T-cell (primary cell): ENCODE data around the gene KIFC1. TPM values are rescaled to one million over a fixed set of nuclear protein-coding genes. Genes with fewer than 3 reads are reported as not detected.

Source experiments
- ATAC-seq, 4 experiments: fragments of 200-7000 bp in 3 of 4; fragments of 150-1000 bp in 1 of 4; cut with Tn5 transposase; replicated peaks in 1 of 4; 1 replicate in 3 of 4; 2 replicates in 1 of 4; pipeline ENCODE4 v1.10.0; 2021; ENCODE audit warnings: moderate library complexity in 3 of 4, mild to moderate bottlenecking in 2 of 4, moderate number of reproducible peaks in 1 of 4
- CTCF ChIA-PET, 2 donors: fragments of 300-600 bp; sonication (Branson Sonifier 250); formaldehyde crosslinking; loops; one replicate each; lab custom pipeline; 2022; ENCODE audit warnings: antibody characterized with exemption in 2 of 2; lab: Charles Lee
- POLR2A ChIA-PET, 2 donors: fragments of 300-600 bp; sonication (Branson Sonifier 250); formaldehyde crosslinking; loops; one replicate each; lab custom pipeline; 2022; ENCODE audit warnings: antibody characterized with exemption in 2 of 2; lab: Charles Lee
- DNase-seq, 35 experiments: peaks; one replicate each; pipeline versions ENCODE4 v3.0.0 to v3.0.0-alpha.2; 2013 to 2023
- H3K27ac ChIP-seq: one replicate; pipeline ENCODE4 v1.5.1; 2013; ENCODE audit warnings: low read length
- H3K27me3 ChIP-seq, 2 experiments: replicated peaks in 1 of 2; 1 replicate in 1 of 2; 2 replicates in 1 of 2; pipeline versions ENCODE4 v1.6.1 to v1.7.0; 2013; ENCODE audit warnings: low read length in 1 of 2, mixed read lengths in 1 of 2; ENCODE audit not compliant: control insufficient read depth in 2 of 2, insufficient read depth in 2 of 2; ENCODE audit errors: extremely low read depth in 1 of 2
- H3K36me3 ChIP-seq, 2 donors: 1 replicate in 1 of 2; 2 replicates in 1 of 2; pipeline versions ENCODE4 v1.6.1 to v1.7.0; 2013; ENCODE audit warnings: low read length in 1 of 2; ENCODE audit not compliant: control insufficient read depth in 2 of 2, insufficient read depth in 1 of 2; ENCODE audit errors: extremely low read depth in 1 of 2
- H3K4me1 ChIP-seq, 2 experiments: 1 replicate in 1 of 2; 2 replicates in 1 of 2; pipeline versions ENCODE4 v1.6.1 to v1.7.0; 2013; ENCODE audit warnings: low read length in 2 of 2, mixed read lengths in 1 of 2; ENCODE audit not compliant: insufficient read depth in 2 of 2, control insufficient read depth in 1 of 2; ENCODE audit errors: extremely low read depth in 1 of 2
- H3K4me3 ChIP-seq, 2 donors: 1 replicate in 1 of 2; 2 replicates in 1 of 2; pipeline versions ENCODE4 v1.5.1 to v1.7.0; 2013; ENCODE audit warnings: mild to moderate bottlenecking in 2 of 2, low read length in 1 of 2, moderate library complexity in 1 of 2; ENCODE audit not compliant: control insufficient read depth in 1 of 2; ENCODE audit errors: extremely low read depth in 1 of 2
- H3K9me3 ChIP-seq: 2 replicates; pipeline ENCODE4 v1.7.0; 2013
- H3K27ac Mint-ChIP-seq, 2 donors: one replicate each; pipeline ENCODE4 v1.8.0; 2020 to 2021; ENCODE audit warnings: mild to moderate bottlenecking in 2 of 2, mixed read lengths in 2 of 2
- H3K27me3 Mint-ChIP-seq, 2 donors: one replicate each; pipeline ENCODE4 v1.8.0; 2021 to 2022; ENCODE audit warnings: mixed read lengths in 2 of 2
- H3K36me3 Mint-ChIP-seq: one replicate; pipeline ENCODE4 v1.8.0; 2021; ENCODE audit warnings: mixed read lengths
- H3K4me1 Mint-ChIP-seq, 3 donors: one replicate each; pipeline ENCODE4 v1.8.0; 2020 to 2022; ENCODE audit warnings: mixed read lengths in 3 of 3, mild to moderate bottlenecking in 1 of 3
- H3K4me3 Mint-ChIP-seq, 3 donors: one replicate each; pipeline ENCODE4 v1.8.0; 2020 to 2022; ENCODE audit warnings: mild to moderate bottlenecking in 3 of 3, mixed read lengths in 3 of 3, moderate library complexity in 3 of 3
- H3K9me3 Mint-ChIP-seq, 3 donors: one replicate each; pipeline ENCODE4 v1.8.0; 2020 to 2022; ENCODE audit warnings: mixed read lengths in 3 of 3
- WGBS: methylation state at CpG from one replicate; pipeline ENCODE4 v1.1.5; 2013; ENCODE audit warnings: missing lambda C conversion rate; ENCODE audit not compliant: insufficient coverage; 5-methylcytosine and 5-hydroxymethylcytosine counted together
- total RNA-seq, 35 experiments: library from RNA in 6 of 35; stranded (reverse) in 6 of 35; fragments of 120-200 nt in 1 of 35; gene quantifications; one replicate each; pipeline versions ENCODE4 v1.2.1 to v1.2.4 and lab custom pipeline; 2013 to 2026

The KIFC1 gene
- total RNA-seq, 5 donors from 2014 or later (not counting 1 experiment from before 2014, with no cell fraction given) = 1.1 to 2.9 (median 1.8) TPM

- H3K27ac ChIP-seq = peak overlapping the region; percentile 95
- 100% methylated on average over 3 of the region's 10 CpGs for WGBS
- H3K4me1 Mint-ChIP-seq = peaks cover 62 to 72% (median 69%) of the 10 kb centered on the region in 3 donors
- no peak for DNase-seq
- H3K36me3 Mint-ChIP-seq = peaks cover 35% of the 10 kb centered on the region
- H3K9me3 ChIP-seq = no peaks in the 10 kb centered on the region
- H3K4me3 Mint-ChIP-seq = peak overlapping the region; percentile 84 to 94 (median 85)
- H3K4me1 ChIP-seq = peaks cover 13 to 71% of the 10 kb centered on the region in 2 experiments
- H3K27me3 Mint-ChIP-seq = no peaks in the 10 kb centered on the region
- POLR2A ChIA-PET = interaction anchor here in 1 of 2 donors (0.6 kb wide), 1 partner anchor 15 kb away, joined by 4 read pairs; no protein-coding TSS in a partner anchor
- H3K4me3 ChIP-seq = peak overlapping the region in 1 of 2 donors; percentile 90
- ATAC-seq = no peak
- peaks cover 0 to 49% of the 10 kb centered on the region in 2 donors for H3K36me3 ChIP-seq
- CTCF ChIA-PET = no interaction called here
- H3K9me3 Mint-ChIP-seq = no peaks in the 10 kb centered on the region
- H3K27me3 ChIP-seq = no peaks in the 10 kb centered on the region
- H3K27ac Mint-ChIP-seq = peak overlapping the region; percentile 78 to 91
These were observed 20.8 kb downstream of the KIFC1 start for GRCh38 chr6:33412140-33413009.

GRCh38 chr6:33413241-33414120 lies 21.9 kb downstream of the KIFC1 start:
- 87% methylated on average over 4 of the region's 14 CpGs for WGBS
- Mint-ChIP-seq H3K27ac (peak overlapping the region; percentile 78 to 83), H3K36me3 (peaks cover 35% of the 10 kb centered on the region), H3K27me3 (no peaks in the 10 kb centered on the region), H3K4me3 (peak overlapping the region; percentile 32 to 94 (median 84)), H3K4me1 (peaks cover 67 to 78% (median 76%) of the 10 kb centered on the region in 3 donors), H3K9me3 (no peaks in the 10 kb centered on the region)
- ChIA-PET CTCF (no interaction called here), POLR2A (interaction anchor here in 1 of 2 donors (0.6 kb wide), 1 partner anchor 96 kb away, joined by 5 read pairs; no protein-coding TSS in a partner anchor)
- ATAC-seq (no peak), DNase-seq (no peak)
- no peaks in the 10 kb centered on the region for H3K27me3 ChIP-seq
- peaks cover 0 to 49% of the 10 kb centered on the region in 2 donors for H3K36me3 ChIP-seq
- peaks cover 14 to 79% of the 10 kb centered on the region in 2 experiments for H3K4me1 ChIP-seq
- H3K27ac ChIP-seq = peak overlapping the region; percentile 95
- H3K4me3 ChIP-seq = no peak overlapping the region
- H3K9me3 ChIP-seq = no peaks in the 10 kb centered on the region

- no peaks in the 10 kb centered on the region for H3K9me3 ChIP-seq
- Mint-ChIP-seq H3K9me3 (no peaks in the 10 kb centered on the region), H3K36me3 (peaks cover 35% of the 10 kb centered on the region), H3K27ac (peak overlapping the region in 1 of 2 donors; percentile 44), H3K4me3 (peak overlapping the region in 2 of 3 donors; percentile 25 to 94), H3K4me1 (peaks cover 75 to 83% (median 81%) of the 10 kb centered on the region in 3 donors), H3K27me3 (no peaks in the 10 kb centered on the region)
- ATAC-seq (no peak), DNase-seq (peak in 2 of 35 experiments; percentile 19 to 42)
- peaks cover 0 to 49% of the 10 kb centered on the region in 2 donors for H3K36me3 ChIP-seq
- ChIA-PET POLR2A (interaction anchor here in 1 of 2 donors (0.6 kb wide), 1 partner anchor 97 kb away, joined by 5 read pairs; no protein-coding TSS in a partner anchor), CTCF (no interaction called here)
- 81% methylated on average over 5 of the region's 12 CpGs for WGBS
- no peaks in the 10 kb centered on the region for H3K27me3 ChIP-seq
- no peak overlapping the region for H3K27ac ChIP-seq
- no peak overlapping the region for H3K4me3 ChIP-seq
- H3K4me1 ChIP-seq = peaks cover 23 to 86% of the 10 kb centered on the region in 2 experiments
These were observed 23.1 kb downstream of the KIFC1 start for GRCh38 chr6:33414592-33415271.

GRCh38 chr6:33415831-33416230 lies 24.2 kb downstream of the KIFC1 start:
- no peak overlapping the region for H3K4me3 ChIP-seq
- H3K9me3 Mint-ChIP-seq = no peaks in the 10 kb centered on the region
- ChIA-PET CTCF (interaction anchor here in 1 of 2 donors (1.0 kb wide), 1 partner anchor 11 kb away, joined by 3 read pairs; no protein-coding TSS in a partner anchor), POLR2A (no interaction called here)
- H3K4me1 Mint-ChIP-seq = peaks cover 76 to 87% (median 81%) of the 10 kb centered on the region in 3 donors
- no peaks in the 10 kb centered on the region for H3K27me3 ChIP-seq
- H3K36me3 Mint-ChIP-seq = peaks cover 35% of the 10 kb centered on the region
- H3K27ac Mint-ChIP-seq = peak overlapping the region; percentile 55 to 96
- H3K9me3 ChIP-seq = no peaks in the 10 kb centered on the region
- peak overlapping the region; percentile 98 for H3K27ac ChIP-seq
- no peak for ATAC-seq
- DNase-seq = no peak
- H3K36me3 ChIP-seq = peaks cover 0 to 49% of the 10 kb centered on the region in 2 donors
- H3K4me3 Mint-ChIP-seq = peak overlapping the region; percentile 18 to 94 (median 61)
- no peaks in the 10 kb centered on the region for H3K27me3 Mint-ChIP-seq
- no CpG with 5 or more reads among the region's 9 CpGs for whole genome bisulfite sequencing
- H3K4me1 ChIP-seq = peaks cover 23 to 90% of the 10 kb centered on the region in 2 experiments

GRCh38 chr6:33416386-33417127 lies 24.9 kb downstream of the KIFC1 start:
- peaks cover 0 to 49% of the 10 kb centered on the region in 2 donors for H3K36me3 ChIP-seq
- peak overlapping the region; percentile 86 to 91 for H3K4me3 ChIP-seq
- no peaks in the 10 kb centered on the region for H3K27me3 Mint-ChIP-seq
- WGBS = 34% methylated on average over 4 of the region's 12 CpGs
- no peaks in the 10 kb centered on the region for H3K9me3 Mint-ChIP-seq
- H3K9me3 ChIP-seq = no peaks in the 10 kb centered on the region
- H3K4me3 Mint-ChIP-seq = peak overlapping the region; percentile 92 to 94 (median 94)
- POLR2A ChIA-PET = no interaction called here
- peaks cover 35% of the 10 kb centered on the region for H3K36me3 Mint-ChIP-seq
- no peaks in the 10 kb centered on the region for H3K27me3 ChIP-seq
- DNase-seq (peak in 2 of 35 experiments; percentile 15 to 32), ATAC-seq (no peak)
- H3K27ac Mint-ChIP-seq = peak overlapping the region; percentile 96 to 99
- CTCF ChIA-PET = interaction anchor here in 1 of 2 donors (0.6 to 1.6 kb wide), 3 partner anchors 8 to 26 kb away, joined by 3 to 7 read pairs (median 3); no protein-coding TSS in a partner anchor
- peaks cover 23 to 88% of the 10 kb centered on the region in 2 experiments for H3K4me1 ChIP-seq
- peak overlapping the region; percentile 98 for H3K27ac ChIP-seq
- H3K4me1 Mint-ChIP-seq = peaks cover 76 to 90% (median 83%) of the 10 kb centered on the region in 3 donors
